Measurements from ENCODE around the gene MIB2.

Gene MIB2

DNA sequence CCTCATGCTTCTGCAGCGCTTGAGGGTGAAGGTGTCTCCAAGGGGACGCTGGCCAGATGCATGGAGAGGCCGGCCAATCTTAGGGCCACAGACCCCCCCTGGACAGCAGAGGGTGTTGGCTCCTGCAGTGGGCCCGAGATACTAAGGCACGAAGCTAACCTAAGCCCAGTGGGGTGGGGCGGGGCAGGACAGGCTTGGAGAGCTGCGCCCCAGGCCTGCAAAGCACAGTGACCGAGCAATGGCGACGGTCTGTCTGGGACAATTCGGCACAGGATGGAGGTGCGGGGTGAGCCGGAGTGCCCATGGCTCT lies 16.6 kb upstream of the MIB2 start:
- DNase-seq = no peak

DNA sequence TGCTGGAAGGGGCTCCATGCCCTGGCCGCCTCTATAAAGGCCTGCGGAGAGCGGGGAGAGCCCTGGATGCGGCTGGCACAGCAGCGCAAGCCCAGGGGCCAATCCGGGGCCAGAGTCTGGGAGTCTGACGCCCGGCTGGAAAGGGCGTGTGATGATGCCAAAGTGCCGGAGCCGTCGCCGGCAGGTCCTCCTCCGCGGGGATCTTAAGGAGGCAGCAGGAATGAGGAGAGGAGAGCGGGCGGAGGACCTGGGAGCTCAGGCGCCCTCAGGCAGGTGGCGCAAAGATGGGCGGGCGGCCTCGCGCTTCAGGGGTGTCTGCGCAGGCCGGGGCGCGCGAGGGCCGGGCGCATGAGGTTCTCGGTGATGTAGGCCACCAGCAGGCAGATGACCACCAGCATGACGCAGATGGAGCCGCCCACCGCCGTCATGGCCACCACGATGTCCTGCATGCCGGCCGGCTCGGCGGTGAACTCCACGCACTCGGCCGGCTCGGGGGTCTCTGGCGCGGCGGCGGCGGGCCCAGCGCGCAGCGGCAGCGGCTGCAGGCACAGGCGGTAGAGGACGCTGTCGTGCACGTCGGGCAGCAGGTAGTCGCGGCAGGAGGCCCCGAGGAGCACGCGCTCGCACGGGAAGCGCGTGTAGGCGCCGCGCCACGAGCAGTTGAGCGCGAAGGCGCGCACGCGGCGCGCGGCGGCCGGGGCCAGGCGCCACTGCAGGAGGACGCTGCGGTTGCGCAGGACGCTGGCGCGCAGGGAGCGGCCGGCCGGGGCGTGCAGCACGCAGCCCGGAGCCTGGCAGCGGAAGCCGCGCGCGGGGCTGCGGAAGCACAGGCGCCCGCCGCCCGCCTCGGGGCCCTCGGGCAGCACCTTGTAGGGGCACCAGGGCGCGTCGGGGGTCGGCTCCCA lies 16.0 kb upstream of the MIB2 start:
- peak; percentile 42 for DNase-seq

DNA sequence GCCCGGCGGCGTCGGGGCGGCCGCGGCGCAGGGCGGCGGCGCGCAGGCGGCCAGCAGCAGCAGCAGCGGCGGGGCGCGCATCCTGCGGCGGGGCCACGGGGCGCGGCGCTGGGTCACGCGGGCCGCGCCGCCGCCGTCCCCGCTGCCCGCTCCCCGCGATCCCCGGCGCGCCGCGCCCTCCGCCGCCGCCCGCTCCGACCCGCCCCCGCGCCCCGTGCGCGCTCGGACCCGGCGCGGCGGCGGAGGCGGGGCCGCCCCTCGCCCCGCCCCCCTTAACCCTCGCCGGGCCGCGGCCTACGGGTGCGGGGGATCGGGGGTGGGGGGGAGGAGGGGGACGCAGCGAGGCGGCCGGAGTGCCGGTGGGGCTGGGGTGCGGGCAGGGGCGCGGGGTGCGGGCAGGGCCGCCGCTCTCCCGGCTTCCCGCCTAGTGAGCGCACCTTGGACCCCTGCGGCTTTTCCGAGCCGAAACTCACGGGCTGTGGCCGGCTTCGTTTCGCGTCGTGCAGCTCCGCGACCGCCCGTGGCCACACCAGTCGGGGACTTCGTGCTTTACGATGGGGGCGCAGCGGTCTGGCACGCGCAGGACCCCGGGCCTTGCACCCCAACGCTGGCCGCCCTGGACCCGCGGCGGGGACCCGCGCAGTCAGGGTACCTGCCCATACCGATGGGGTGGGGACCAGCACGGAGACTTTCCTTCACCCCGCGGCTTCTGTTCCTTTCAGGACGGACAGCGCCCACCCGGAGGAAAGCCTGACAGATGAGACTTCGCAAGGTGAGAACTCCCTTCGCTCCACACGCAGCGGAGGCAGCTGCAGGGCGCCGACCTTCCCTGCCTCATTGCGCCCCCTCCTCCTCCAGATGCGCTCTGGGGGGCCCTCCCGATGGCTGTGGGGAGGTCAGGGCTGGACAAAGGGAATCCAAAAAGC lies 15.1 kb upstream of the MIB2 start, which contains the start of gene FNDC10:
Gene FNDC10 (minus strand): TSS at position 201 of the 926 bp plus-strand sequence. CDS start 120 bp downstream, at position 81.
- DNase-seq = no peak

DNA sequence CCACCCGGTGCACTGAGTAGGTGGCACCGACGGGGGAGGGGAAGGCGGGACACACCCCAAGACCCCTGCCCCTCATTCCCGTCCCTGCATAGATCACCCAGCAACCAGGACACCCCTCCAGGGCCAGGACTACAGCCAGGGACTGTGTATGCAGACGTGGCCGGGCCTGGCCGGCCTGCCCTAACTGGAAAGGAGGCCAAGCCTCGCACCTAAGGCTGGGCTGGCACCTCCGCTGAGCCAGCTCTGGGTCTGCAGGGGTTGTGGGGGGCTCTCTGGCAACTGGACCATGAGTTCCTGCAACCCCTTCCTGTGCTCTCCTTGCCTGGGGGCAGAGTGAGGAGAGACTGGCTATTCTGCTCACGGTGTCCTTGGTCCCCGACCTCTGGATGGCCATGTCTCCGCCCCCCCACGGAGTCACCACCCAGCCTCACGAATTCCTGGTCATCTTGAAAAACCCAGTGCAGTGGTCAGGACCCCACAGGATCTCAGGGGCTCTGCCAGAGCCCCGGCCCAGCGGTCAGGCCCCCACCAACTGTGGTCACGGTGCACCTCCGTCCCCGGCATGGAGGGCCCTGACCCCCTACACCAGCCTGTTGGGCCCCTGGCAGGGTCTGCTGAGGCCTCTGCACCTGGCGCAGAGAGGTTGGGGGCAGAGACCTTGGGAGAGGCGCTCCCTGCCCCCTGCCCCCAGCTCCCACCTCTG lies 14.3 kb upstream of the MIB2 start:
- DNase-seq = no peak

DNA sequence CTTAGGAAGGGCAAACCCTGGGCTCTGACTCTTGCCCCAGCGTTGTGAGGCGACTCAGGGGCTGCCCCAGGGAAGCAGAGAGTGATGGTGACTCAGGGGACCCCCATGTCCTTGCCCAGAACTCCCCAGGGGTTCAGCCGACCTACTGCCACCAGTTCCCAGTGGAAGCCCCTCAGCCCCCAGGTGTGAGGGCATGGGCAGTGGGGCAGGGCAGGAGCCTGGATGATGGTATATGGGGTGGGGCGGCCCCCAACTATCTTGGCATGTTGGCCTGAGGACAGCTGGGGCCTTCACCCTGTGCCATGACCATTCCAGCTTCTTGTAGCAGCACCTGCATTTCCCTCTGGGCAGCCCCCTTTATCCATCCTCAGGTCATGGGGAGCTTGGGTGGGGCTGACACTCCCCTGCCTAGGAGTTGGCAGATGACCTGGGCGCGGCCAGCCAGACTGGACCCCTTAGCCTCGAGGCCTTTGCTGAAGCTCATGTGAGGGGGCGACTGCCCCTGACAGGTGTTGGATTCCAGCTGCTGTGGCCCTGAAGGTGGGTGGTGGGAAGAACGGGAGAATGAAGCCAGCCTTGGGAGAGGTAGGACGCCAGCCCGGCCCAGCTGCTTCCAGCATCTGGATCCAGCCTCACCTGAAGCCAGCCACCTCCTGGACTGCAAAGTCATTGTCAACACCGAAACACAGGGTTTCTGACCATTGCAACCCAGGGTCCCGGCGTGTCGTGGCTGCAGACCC lies 13.6 kb upstream of the MIB2 start:
- no peak for DNase-seq

DNA sequence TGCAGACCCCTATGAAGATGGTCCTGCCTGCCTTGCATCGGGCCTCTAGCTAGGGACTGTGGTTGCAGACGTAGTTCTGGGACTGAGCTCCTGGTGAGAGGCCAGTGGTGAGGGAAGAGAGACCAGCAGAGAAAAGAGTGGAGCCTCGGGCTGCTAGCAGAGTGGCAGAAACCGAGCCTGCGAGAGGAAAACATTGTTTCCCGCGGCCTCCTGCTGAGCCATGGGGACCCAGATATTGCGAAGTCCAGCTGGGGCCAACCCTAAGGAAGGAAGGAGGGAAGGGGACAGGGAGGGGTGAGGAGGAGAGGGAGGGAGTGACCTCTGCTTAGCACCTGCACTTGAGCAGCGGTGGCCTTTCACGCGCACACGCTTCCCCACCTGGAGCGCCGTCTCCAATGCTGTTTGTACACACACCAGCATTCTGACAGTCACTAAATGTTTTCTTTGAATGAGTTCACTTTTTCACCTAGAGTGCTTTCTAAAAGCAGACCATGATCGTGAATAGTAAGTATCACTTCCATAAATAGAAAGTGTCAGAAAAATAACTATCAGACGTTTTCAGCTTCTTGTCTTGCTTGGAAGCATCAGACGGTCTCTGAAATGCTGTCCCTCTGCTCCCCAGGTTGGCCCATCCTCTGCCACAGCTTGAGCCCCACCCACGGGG lies 12.9 kb upstream of the MIB2 start:
- no peak for DNase-seq

DNA sequence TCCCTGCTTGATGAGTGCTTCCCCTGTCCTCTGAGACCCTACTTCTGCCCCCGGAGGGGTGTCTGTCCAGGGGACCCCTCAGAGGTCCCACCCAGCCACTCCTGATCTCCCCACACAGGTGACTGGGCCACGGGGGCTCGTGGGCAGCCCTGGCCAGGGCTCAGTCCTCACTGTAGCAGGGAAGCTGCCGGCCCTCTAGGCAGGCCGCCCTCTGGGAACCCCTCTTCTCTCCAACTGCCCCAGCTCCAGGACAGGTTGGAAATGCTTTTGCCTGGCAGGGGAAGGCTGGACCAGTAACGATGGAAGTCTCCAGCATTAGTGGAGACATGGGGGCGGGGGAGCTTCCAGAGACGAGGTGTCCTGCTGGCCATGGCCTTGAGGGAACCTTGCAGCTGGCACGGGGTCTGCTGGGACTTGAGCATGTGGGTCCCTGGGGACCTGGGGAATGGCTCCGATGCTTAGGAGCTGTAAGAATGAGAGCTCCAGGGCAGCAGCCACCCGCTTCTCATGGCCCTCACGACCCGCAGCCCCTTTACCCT lies 12.3 kb upstream of the MIB2 start:
- no peak for DNase-seq

DNA sequence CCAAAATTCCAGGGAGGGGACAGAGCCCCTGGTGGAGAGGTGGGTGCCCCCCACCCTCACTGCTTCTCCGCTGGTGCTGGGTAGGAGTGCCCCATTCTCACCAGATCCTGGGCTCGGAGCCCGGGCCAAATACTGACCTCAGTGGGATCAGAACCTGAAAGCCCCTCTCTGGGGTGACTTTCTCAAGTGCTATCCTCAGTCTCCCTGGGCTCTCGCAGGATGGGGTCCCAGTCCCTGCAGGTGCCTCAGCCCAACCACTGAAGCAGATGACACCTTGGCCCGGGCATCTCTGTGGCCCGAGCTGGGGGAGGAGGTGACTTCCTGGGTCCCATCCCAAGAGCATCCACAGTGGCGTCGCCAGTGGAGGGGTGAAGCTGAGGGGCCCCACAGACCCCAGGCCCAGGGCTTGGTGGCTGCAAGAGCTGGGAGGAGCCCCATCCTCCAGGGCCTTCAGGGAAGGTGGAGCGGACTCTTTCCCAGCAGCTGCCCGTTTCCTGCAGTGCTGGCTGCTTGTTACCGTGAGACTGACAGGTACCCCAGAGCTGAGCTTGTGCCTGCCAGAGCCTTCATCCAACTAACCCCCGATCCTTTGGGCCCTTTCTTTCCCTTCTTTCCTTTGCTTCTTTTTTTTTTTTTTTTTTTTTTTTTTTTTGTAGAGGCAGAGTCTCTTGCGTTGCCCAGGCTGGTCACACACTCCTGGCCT lies 11.5 kb upstream of the MIB2 start:
- no peak for DNase-seq

DNA sequence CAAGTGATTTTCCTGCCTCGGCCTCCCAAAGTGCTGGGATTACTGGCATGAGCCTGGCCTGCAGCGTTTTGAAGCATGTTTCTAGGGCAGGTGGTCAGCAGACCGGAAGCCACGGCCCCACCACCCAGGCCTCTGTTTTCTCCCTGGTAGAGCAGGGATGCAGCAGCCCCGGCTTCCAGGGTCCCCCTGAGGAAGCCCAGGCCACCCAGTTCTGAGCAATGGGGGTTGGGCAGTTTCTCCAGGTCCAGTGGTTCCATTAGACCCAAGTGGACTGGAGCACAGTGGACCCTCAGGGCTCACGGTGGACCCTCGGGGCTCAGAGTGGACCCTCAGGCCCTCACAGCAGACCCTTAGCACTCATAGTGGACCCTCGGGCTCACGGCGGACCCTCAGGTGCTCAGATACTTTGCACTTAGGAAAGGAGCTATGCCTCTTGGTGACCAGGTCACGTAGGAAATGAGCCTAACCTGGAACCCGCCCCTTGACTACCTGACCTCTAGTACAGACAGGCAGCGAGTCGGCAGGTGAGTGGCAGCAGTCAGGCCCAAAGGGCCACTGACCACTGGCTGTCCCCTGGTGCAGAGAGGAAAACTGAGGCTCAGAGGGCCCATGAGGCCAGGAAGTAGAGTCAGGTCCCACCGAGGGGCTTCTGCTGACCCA lies 10.8 kb upstream of the MIB2 start:
- no peak for DNase-seq

DNA sequence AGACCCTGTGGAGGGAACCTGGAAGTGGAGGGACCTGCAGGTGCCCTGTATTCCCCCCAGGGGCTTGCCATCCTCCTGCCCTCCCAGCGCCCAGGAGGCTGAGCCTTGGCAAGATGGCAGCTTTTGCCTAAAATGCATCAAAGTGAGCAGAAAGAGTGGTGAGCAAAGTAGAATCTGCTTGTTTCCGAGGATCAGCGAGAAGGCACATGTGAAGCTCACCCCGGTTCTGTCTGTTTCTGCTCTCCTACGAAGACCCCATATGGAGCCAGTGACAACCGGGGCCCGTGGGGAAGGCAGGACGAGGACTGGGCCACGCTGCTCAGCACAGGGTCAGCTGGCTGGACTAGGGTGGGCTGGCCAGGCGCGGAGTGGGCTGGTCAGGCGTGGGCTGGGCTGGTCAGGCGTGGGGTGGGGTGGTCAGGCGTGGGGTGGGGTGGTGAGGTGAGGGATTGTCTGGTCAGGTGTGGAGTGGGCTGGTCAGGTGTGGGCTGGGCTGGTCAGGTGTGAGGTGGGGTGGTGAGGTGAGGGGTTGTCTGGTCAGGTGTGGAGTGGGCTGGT lies 10.2 kb upstream of the MIB2 start:
- no peak for DNase-seq

DNA sequence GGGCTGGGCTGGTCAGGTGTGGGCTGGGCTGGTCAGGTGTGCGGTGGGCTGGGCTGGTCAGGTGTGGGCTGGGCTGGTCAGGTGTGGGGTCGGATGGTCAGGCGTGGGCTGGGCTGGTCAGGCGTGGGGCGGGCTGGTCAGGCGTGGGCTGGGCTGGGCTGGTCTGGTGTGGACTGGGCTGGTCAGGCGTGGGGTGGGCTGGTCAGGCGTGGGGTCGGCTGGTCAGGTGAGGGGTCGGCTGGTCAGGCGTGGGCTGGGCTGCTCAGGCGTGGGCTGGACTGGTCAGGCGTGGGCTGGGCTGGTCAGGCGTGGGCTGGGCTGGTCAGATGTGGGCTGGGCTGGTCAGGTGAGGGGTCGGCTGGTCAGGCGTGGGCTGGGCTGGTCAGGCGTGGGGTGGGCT lies 9.6 kb upstream of the MIB2 start:
- no peak for DNase-seq

DNA sequence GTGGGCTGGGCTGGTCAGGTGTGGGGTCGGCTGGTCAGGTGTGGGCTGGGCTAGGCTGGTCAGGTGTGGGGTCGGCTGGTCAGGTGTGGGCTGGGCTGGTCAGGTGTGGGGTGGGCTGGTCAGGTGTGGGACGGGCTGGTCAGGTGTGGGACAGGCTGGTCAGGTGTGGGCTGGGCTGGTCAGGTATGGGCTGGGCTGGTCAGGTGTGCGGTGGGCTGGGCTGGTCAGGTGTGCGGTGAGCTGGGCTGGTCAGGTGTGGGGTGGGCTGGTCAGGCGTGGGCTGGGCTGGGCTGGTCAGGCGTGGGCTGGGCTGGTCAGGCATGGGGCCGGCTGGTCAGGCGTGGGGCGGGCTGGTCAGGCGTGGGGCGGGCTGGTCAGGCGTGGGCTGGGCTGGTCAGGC lies 9.1 kb upstream of the MIB2 start:
- DNase-seq = no peak

DNA sequence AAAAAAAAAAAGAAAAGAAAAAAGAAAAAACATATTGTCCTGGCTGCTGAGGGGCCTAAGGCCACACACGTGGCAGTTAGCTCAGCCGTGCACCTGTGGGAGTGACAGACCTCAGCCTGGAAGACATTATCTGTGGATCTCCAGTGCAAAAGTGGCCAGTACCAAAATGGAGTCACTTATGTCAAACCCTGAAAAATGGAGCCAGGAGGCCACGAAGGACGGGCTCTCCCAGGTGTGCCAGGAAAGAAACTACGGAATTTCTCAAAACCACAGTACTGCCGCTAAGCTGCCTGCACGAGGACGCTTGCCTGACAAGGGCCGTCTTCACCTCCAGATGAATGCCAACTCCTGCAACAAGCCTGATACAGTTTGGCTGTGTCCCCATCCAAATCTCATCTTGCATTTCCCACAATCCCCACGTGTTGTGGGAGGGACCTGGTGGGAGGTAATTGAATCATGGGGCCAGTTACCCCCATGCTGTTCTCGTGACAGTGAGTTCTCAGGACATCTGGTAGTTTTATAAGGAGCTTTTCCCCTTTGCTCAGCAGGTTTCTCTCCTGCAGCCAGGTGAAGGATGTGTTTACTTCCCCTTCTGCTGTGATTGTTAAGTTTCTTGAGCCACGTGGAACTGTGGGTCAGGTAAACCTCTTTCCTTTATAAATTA lies 5.3 kb upstream of the MIB2 start:
- DNase-seq = no peak

DNA sequence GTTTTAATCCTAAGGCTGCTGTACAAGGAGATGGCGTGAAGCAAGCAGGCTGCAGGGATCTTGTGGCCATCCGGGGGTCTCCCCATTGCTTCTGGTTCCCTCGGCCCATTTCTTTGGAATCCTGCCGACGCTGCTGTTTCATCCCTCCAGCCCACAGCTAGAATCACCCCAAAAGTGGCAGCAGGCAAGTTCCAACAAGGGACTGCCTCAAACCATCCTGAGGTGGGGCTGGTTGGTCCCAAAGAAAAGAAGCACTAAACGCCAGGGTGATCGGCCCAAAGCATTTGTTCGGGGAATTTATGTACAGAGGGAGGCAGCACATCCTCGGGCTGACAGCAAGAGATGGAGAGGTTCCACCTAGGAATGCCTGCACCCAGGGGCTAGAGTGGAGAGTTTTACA lies 4.5 kb upstream of the MIB2 start:
- DNase-seq = no peak

DNA sequence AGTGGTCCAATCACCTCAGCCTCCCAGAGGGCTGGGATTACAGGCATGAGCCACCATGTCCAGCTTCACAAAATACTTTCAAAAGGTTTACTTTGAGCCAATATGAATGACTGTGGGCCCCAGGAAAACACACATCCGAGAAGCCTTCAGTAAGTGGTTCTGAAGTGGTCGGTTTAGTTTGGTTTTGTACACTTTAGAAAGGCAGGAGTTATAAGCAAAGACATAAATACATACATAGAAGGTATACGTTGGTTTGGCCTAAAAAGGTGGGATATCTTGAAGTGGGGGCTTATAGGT lies 3.2 kb upstream of the MIB2 start:
- DNase-seq = no peak

DNA sequence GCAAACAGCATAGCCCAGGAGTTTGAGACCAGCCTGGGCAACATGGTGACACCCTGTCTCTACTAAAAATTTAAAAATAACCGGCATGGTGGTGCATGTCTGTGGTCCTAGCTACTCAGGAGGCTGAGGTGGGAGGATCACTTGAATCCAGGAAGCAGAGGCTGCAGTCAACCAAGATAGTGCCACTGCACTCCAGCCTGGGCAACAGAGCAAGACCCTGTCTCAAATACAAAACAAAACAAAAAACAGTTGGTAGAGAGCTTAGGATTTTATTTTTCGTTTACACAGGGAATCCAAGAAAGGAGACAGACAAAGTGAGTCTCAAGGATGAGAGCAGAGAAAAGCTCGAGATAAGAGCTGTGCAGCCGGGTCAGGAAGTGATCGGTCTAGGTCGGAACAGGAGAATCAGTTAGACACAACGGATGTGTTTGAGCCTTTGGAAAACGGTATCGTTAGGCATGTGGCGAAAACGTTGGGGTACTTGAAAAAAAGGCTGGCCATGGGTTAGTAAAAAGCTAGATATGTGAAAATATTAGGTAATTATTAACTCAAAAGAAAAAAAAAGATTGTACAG lies 1.7 kb upstream of the MIB2 start:
- no peak for DNase-seq

DNA sequence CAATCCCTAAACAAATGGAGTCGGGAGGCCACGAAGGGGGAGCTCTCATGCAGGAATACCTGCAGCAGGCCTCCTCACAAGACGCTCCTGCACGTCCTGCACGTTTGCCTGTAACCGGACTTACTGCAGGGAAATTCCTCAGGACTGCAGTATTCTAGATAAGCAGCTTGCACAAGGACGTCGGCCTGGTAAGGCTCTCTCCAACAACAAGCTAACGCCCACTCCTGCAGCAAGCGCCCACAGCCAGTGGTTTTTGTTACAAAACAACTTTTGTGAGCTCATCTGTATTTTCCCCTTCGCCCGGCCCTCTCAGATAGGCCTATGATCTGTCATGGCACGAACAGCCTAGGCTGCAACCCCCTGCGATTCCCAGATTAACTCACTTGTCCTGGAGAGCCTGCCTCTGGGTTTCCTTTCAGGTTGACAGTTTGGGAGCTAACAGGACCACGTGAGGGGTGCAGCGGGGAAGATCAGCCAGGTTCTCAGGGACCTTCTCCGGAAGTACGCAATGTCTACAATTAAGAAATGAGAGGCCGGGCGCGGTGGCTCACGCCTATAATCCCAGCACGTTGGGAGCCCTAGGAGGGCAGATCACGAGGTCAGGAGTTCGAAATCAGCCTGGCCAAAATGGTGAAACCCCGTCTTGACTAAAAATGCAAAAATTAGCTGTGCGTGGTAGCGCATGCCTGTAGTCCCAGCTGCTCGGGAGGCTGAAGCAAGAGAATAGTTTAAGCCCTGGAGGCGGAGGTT lies 921 bp upstream of the MIB2 start:
- DNase-seq = peak; percentile 71

DNA sequence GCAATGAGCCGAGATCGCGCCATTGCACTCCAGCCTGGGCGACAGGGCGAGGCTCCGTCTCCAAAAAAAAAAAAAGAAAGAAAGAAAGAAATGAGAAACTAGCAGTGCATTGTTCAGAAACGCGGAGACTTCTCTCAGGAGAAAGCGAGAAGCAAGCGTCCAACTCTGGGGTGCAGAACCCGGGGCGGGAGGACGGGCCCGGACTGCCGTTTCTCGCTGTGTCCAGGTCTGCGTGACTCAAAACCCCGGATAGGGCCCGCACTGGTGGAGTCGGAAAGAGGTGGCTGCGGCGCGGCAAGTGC lies 395 bp upstream of the MIB2 start:
- no peak for DNase-seq
